Activated naive CD4-positive, alpha-beta T cell treated with anti-CD3 and anti-CD28 coated beads for 36 hours (primary cell): Measurements from ENCODE around the gene BRME1. TPM values are rescaled to one million over a fixed set of nuclear protein-coding genes. Genes with fewer than 3 reads are reported as not detected.

Experiments used
- CTCF ChIA-PET: fragments of 350-600 bp; sonication (Branson Sonifier 250); formaldehyde crosslinking; loops from one replicate; lab custom pipeline; 2021; ENCODE audit warnings: antibody characterized with exemption; lab: Charles Lee
- DNase-seq: peaks from one replicate; pipeline ENCODE4 v3.0.0-alpha.2; 2020
- H3K27ac Mint-ChIP-seq: one replicate; pipeline ENCODE4 v1.8.0; 2021; ENCODE audit warnings: mild to moderate bottlenecking, mixed read lengths
- H3K27me3 Mint-ChIP-seq: one replicate; pipeline ENCODE4 v1.8.0; 2021; ENCODE audit warnings: low read depth, mixed read lengths
- H3K36me3 Mint-ChIP-seq: one replicate; pipeline ENCODE4 v1.8.0; 2021; ENCODE audit warnings: low read depth, mixed read lengths
- H3K4me1 Mint-ChIP-seq: one replicate; pipeline ENCODE4 v1.8.0; 2021; ENCODE audit warnings: low read depth, mixed read lengths
- H3K4me3 Mint-ChIP-seq: one replicate; pipeline ENCODE4 v1.8.0; 2021; ENCODE audit warnings: mild to moderate bottlenecking, moderate library complexity, mixed read lengths
- H3K9me3 Mint-ChIP-seq: one replicate; pipeline ENCODE4 v1.8.0; 2021; ENCODE audit warnings: mixed read lengths
- intact Hi-C: fragments of 100-400 bp; cut with micrococcal nuclease; formaldehyde crosslinking; loops from one replicate; pipeline ENCODE4 v1.15.1; 2023
- total RNA-seq, 2 experiments: library from RNA; stranded (reverse); gene quantifications; one replicate each; pipeline ENCODE4 v1.2.3, GENCODE V29; 2021

BRME1 gene
- total RNA-seq, 2 experiments from 2014 or later, result 5.8 to 5.9 TPM

DNA sequence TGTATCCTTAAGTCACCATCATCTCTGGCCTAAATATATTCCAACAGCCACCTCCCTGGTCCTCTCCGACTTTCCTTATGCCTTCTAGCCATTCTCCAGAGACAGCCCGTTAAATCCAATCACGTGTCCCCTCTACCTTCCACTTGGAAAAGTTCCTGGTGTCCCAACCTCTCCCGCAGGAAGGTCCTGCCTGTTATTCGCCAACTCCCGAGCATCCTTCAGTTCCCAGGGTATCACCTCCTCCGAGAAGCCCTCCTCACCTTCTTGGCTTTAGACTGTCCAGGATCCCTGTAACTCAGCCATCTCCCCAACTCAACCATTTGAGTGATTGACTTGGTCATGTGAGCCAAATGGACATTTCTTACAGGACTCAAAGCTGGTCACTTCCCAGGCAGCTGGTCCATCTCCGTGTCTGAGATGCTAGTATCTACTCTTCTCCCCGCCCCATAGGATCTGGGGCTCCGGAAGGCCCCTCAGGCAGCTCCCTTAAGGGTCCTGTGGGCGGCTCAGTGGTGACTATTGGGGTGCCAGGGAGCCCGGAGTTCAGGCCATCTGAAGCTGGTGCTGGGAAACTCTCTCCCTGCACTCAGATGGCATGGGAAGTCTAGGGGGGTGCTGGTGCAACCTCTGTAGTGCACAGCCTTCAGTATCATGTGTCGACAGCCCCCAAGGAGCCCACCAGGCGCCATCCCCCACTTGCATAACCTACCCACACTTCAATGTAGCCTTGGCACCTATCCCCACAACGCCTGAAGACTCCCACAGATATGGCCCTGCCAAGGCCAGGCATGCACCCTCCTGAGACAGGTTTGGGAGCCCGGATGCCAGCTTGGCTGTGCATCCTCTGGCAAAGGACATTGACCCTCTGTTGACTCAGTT lies 56.9 kb downstream of the BRME1 start:
- DNase-seq, result no peak
- Mint-ChIP-seq H3K27me3 (no peaks in the 10 kb centered on the region), H3K4me3 (peak overlapping the region; percentile 11), H3K36me3 (no peaks in the 10 kb centered on the region), H3K4me1 (peaks cover 42% of the 10 kb centered on the region), H3K9me3 (no peaks in the 10 kb centered on the region), H3K27ac (peak overlapping the region; percentile 15)
- intact Hi-C loops, result loop anchor here (5.0 to 10.0 kb wide), 2 partner anchors 533 to 1064 kb away; partner anchors contain the start of gene ADGRE5
- CTCF ChIA-PET, result interaction anchor here (0.9 to 1.3 kb wide), 3 partner anchors 11 to 65 kb away, joined by 3 to 7 read pairs (median 3); no protein-coding TSS in a partner anchor

DNA sequence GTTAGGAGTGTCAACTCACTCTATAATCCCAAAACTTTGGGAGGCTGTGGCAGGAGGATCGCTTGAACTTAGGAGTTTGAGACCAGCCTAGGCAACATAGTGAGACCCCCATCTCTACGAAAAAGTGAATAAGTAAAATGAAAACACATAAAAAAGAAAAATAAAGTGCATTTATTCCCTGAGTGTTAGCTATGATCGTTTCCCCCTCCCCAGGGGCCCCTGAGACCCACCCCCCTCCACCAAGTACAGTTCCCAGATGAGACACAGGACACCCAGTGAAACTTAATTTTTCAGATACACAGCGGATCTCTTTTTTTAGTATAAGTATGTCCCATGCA lies 57.6 kb downstream of the BRME1 start:
- Mint-ChIP-seq H3K27ac (peak overlapping the region; percentile 56), H3K4me1 (peaks cover 48% of the 10 kb centered on the region), H3K36me3 (no peaks in the 10 kb centered on the region), H3K9me3 (no peaks in the 10 kb centered on the region), H3K4me3 (no peak overlapping the region), H3K27me3 (no peaks in the 10 kb centered on the region)
- CTCF ChIA-PET, result interaction anchor here (0.9 to 2.9 kb wide), 2 partner anchors 14 to 64 kb away, joined by 7 to 9 read pairs; no protein-coding TSS in a partner anchor
- intact Hi-C loops, result loop anchor here (5.0 to 10.0 kb wide), 2 partner anchors 534 to 1064 kb away; partner anchors contain the start of gene ADGRE5
- no peak for DNase-seq

DNA sequence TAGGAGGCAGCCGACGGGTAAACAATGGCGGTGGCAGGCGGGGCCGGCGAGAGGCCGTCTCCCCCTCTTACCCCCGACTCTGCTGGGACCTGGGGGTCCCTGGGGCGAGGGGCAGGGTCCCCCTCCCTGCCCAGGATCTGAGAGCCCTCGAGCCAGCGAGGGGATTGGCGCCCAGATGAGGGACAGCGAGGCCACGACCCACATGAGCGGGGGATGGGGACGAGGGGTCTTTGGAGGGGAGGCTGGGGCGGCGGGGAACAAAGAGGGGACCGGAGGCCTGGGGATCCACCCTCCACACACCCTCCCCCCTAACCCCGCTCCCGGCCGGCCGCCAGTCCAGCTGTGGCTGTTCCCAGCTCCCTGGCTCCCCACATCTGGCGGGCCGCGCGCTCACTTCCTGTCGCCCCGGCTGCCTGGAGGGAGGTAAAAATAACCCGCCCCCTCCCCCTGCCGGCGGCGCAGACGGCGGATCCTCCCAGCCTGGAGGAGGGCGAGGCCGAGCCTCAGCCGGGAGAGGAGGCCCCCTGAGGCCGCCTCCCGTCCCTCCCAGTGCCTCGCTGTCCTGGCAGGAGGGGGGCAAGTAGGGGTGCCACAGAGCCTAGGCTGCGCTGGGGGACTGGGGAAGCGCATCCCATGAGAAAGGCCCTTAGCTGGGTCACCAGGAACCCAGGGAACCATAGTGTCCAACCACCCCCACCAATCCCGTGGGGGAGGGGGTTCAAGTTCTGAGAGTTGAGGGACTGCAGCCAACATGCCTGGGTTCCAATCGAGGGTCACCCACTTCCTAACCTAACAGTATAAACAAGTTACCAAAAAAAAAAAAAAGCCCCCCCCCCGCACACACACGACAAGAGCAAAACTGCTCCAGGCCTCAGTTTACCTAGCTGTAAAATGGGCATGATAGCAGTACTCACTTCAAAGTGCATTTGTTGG lies 58.2 kb downstream of the BRME1 start:
- intact Hi-C loops, result loop anchor here (1.0 to 10.0 kb wide), 11 partner anchors 8 to 1063 kb away; partner anchors contain the start of genes ADGRE5, C19orf53 and ZSWIM4
- peak; percentile 93 for DNase-seq
- H3K27ac Mint-ChIP-seq, result peak overlapping the region; percentile 98
- CTCF ChIA-PET, result interaction anchor here (1.3 to 2.9 kb wide), 2 partner anchors 12 to 15 kb away, joined by 3 to 9 read pairs; no protein-coding TSS in a partner anchor
- no peaks in the 10 kb centered on the region for H3K9me3 Mint-ChIP-seq
- H3K27me3 Mint-ChIP-seq, result no peaks in the 10 kb centered on the region
- no peaks in the 10 kb centered on the region for H3K36me3 Mint-ChIP-seq
- H3K4me3 Mint-ChIP-seq, result peak overlapping the region; percentile 72
- H3K4me1 Mint-ChIP-seq, result peaks cover 52% of the 10 kb centered on the region

DNA sequence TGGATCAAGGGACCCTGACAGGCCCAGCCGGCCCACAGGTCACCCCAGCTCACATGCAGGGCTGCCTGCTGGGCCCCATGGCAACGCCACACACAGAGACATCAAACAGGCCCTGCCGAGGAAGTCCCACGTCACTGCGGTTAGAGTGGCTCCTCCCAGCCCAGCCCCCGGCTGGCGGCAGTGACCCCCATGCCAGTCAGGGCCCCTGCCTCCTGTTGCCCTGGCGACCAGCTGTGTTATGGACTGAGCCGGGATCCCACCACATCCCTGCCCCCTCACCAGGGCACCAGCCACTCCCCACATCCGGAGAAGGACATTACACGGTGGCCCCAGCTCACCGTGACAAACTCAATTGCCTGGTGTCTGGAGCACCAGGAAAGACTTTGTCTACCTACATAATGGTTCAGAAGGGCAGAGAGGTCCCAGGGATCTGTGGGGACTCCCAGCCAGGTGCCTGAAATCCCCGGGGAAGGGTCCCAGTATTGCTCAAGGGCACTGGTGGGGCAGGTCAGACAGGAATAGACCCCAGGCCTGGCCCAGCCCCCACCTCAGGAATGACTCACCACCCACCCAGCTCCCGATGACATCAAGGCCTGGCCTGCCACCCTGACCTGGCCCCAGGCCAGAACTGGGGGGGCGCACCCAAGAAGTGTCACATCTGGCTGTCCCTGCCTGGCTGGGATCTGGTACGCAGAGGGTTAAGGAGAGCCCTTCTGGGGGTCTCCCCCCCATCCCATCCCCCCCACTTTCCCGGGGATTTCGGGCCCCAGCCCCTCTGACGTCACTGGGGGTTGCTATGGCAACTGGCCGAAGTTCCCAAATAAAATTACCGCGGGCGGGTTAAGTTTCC lies 59.1 kb downstream of the BRME1 start:
- intact Hi-C loops, result loop anchor here (1.0 to 10.0 kb wide), 12 partner anchors 7 to 1062 kb away; partner anchors contain the start of genes ADGRE5, C19orf53 and ZSWIM4
- H3K36me3 Mint-ChIP-seq, result peaks cover 4% of the 10 kb centered on the region
- CTCF ChIA-PET, result interaction anchor here (0.8 to 2.9 kb wide), 4 partner anchors 9 to 15 kb away, joined by 3 to 9 read pairs (median 4); no protein-coding TSS in a partner anchor
- peak; percentile 97 for DNase-seq
- H3K9me3 Mint-ChIP-seq, result no peaks in the 10 kb centered on the region
- H3K27me3 Mint-ChIP-seq, result no peaks in the 10 kb centered on the region
- peak overlapping the region; percentile 72 for H3K4me3 Mint-ChIP-seq
- peak overlapping the region; percentile 98 for H3K27ac Mint-ChIP-seq
- H3K4me1 Mint-ChIP-seq, result peaks cover 52% of the 10 kb centered on the region

DNA sequence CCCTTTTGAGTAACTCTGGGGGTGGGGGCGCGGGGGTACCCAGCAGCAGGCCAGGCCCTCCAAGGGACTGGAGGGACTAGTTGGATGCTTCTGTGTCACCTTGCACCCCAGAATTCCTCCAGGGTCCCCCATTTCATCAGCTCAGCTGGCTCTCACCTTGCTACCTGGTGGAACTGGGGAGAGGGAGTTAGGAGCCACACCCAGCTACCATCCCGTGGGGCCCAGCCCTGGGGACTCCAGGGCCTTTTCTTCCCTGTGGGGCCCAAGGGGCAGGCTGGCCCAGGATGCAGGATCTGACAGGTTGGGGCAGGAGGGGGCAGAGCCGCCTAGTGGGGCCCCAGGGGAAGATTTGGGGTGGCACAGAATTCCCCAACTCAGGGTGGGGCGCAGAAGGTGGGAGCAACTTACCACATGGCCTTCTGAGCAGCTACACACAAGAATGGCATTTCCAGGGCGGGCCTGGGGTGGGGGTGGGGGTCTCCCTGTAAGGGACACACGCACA lies 61.7 kb downstream of the BRME1 start:
- peak overlapping the region; percentile 86 for H3K4me3 Mint-ChIP-seq
- DNase-seq, result no peak
- H3K9me3 Mint-ChIP-seq, result no peaks in the 10 kb centered on the region
- H3K27ac Mint-ChIP-seq, result peak overlapping the region; percentile 75
- H3K27me3 Mint-ChIP-seq, result no peaks in the 10 kb centered on the region
- peaks cover 45% of the 10 kb centered on the region for H3K4me1 Mint-ChIP-seq
- intact Hi-C loops, result loop anchor here (10.0 kb wide), 1 partner anchor 1059 kb away; no protein-coding TSS in a partner anchor
- CTCF ChIA-PET, result no interaction called here
- peaks cover 21% of the 10 kb centered on the region for H3K36me3 Mint-ChIP-seq

DNA sequence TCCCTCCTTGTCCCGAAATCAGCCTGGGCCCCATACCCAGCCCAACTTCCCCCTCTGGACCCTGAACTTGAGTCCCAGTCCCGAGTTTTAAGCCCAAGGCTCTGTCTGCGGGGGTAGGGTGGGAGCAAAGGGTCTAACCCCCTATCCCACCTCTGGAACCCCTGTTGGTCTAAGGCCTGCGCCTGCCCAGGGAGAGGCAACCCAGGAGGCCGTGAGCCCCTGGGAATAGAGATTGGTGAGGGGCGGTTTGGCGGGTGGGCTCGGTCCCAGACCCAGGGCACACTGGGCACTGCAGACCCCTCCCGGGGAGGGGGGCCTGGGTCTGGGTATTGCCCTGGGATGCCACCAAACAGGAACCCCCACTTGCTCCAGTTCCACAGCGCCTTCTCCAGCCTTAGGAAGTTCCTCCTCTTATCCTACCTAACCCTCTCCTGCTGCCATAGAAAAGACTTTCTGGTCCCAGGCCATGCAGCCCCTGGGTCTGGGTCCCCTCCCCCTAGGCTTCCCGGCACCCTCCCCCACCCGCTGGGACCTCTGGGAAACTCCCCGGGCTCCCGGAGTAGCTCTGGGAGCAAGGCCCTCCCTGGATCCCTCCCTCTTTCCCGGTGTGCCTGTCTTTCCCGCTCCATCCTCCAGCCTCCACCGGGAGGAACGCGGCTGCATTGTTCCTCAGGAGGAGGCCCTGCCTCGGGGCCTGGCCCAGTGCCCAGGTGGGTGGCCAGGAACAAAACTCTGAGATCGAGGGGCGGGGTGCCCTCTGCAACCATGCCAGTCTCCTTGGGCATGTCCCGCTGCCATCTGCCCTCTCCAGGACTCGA lies 62.6 kb downstream of the BRME1 start:
- Mint-ChIP-seq H3K27ac (peak overlapping the region; percentile 93), H3K4me3 (peak overlapping the region; percentile 86), H3K36me3 (peaks cover 29% of the 10 kb centered on the region), H3K9me3 (no peaks in the 10 kb centered on the region), H3K4me1 (peaks cover 48% of the 10 kb centered on the region), H3K27me3 (no peaks in the 10 kb centered on the region)
- intact Hi-C loops, result loop anchor here (10.0 kb wide), 1 partner anchor 1059 kb away; no protein-coding TSS in a partner anchor
- DNase-seq, result no peak
- CTCF ChIA-PET, result no interaction called here

DNA sequence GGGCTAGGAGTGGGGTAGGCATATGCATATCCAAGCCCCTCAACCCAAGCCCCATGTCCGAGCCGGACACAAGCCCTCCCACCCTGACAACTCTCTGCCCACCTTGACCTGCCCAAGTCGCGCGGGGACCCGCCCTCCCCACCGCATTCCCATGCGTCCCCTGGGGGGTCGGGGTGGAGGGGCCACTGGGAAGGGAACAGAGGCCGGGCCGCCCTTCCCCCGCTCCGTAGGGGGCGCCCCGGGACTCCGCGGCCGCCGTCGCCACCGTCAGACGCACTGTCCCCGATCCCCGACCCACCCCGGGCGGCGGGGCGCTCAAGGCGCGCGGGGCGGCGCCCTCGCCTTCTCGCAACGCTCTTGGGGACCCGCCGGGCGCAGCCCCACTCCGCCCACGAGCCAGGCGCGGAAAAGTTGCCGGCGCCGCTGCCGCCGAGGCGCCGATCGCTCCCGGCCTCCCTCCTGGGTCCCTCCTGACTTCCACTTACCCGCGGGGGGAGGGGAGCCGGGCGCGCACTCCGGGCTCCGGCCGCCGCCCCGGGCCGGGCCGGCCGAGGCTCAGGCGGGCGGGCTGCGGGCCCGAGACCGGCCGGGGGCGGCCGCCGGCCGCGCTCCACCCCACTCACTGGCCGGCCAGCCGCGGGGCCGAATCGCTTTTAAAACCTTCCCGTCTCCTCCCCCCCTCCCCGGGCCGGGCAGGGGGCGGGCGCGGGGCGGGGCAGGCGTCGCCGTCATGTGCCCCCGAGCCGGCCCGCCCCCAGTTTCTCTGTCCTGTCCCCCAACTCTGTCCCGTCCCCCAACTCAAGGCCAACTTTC lies 63.4 kb downstream of the BRME1 start:
- H3K27me3 Mint-ChIP-seq, result no peaks in the 10 kb centered on the region
- CTCF ChIA-PET, result no interaction called here
- H3K4me1 Mint-ChIP-seq, result peaks cover 52% of the 10 kb centered on the region
- peak; percentile 65 for DNase-seq
- H3K27ac Mint-ChIP-seq, result peak overlapping the region; percentile 99
- intact Hi-C loops, result loop anchor here (10.0 kb wide), 1 partner anchor 1058 kb away; no protein-coding TSS in a partner anchor
- H3K4me3 Mint-ChIP-seq, result peak overlapping the region; percentile 93
- H3K9me3 Mint-ChIP-seq, result no peaks in the 10 kb centered on the region
- peaks cover 32% of the 10 kb centered on the region for H3K36me3 Mint-ChIP-seq

DNA sequence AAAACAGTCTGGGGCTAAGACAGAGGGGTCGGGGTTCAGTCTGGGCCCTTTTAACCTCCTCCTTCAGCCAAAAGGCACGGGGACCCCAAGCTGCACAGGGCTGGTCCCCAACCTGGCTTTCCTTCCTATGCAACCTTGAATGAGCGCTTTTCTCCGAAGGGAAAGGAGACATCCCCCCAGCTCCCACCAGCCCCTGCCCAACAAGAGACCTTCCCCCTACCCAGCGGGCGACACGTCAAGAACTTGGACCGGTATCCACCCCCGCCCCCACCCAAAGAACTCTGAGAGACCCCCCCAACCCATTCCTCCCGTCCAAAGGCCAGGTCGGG lies 64.0 kb downstream of the BRME1 start:
- Mint-ChIP-seq H3K9me3 (no peaks in the 10 kb centered on the region), H3K4me1 (peaks cover 56% of the 10 kb centered on the region), H3K4me3 (peak overlapping the region; percentile 93), H3K27ac (peak overlapping the region; percentile 99), H3K27me3 (no peaks in the 10 kb centered on the region), H3K36me3 (peaks cover 36% of the 10 kb centered on the region)
- intact Hi-C loops, result loop anchor here (10.0 kb wide), 1 partner anchor 1057 kb away; no protein-coding TSS in a partner anchor
- no peak for DNase-seq
- CTCF ChIA-PET, result no interaction called here

DNA sequence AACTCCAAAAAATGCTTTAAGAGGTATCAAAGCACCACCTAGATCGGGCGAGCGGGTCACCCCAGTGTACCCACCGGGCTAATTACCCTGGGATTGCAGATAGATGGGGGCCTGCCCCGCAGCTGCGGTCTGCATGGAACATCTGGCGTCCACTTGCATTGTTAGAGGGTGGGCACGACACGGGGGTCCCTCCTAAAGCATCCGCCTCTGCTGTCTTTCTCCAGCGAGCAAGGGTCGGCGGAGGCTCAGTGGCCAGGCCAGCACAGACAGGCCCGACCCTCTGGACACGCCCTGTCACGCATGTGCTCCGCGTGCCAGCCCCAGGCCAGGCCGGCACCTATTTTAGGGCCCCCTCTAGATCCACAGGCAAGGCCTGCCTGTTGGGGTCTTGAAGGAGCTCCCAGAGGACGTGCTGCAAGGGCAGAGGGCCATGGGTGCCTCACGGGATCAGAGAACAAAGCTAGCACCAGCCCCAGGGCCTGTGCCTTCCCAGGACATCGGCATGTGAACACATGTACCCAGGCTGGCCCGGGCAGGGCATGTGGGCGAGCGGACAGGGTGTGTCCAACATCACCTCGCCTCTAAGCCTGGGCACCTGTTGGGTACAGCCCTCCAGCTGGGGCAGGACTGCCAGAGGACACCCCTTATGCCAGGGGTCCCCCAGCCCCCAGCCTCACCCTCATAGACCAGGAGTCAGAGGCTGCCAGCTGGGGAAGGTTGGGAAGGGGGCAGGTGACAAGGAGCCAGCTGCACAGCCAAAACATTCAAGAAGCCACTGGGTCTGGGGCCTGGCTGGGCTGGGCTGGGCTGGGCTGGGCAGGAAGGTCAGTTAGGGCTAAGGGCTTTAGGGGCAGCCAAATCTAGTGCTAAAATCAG lies 64.6 kb downstream of the BRME1 start:
- no peaks in the 10 kb centered on the region for H3K27me3 Mint-ChIP-seq
- peaks cover 39% of the 10 kb centered on the region for H3K36me3 Mint-ChIP-seq
- peak overlapping the region; percentile 93 for H3K4me3 Mint-ChIP-seq
- H3K9me3 Mint-ChIP-seq, result no peaks in the 10 kb centered on the region
- peak overlapping the region; percentile 99 for H3K27ac Mint-ChIP-seq
- CTCF ChIA-PET, result no interaction called here
- no peak for DNase-seq
- intact Hi-C loops, result loop anchor here (10.0 kb wide), 1 partner anchor 1057 kb away; no protein-coding TSS in a partner anchor
- H3K4me1 Mint-ChIP-seq, result peaks cover 57% of the 10 kb centered on the region
